T-helper 9 cell (primary cell): ENCODE data around the gene TCERG1L.
"Not testable (repeated sequence)": the region's sequence is repeated elsewhere in the genome, so short reads cannot be mapped to it uniquely, and the experiment has no call there.

Experiments
- DNase-seq: peaks from one replicate; pipeline ENCODE4 v3.0.0-alpha.2; 2020

The TCERG1L gene

GRCh38 chr10:131181456-131181855, 130.1 kb downstream of the TCERG1L start:
- DNase-seq, result no peak

GRCh38 chr10:131180740-131181415, 130.6 kb downstream of the TCERG1L start:
- no peak for DNase-seq

GRCh38 chr10:131180086-131180485, 131.4 kb downstream of the TCERG1L start:
- no peak for DNase-seq

GRCh38 chr10:131179361-131179760, 132.2 kb downstream of the TCERG1L start:
- no peak for DNase-seq

- no peak for DNase-seq
Measured at GRCh38 chr10:131178521-131179331, 132.8 kb downstream of the TCERG1L start.

- DNase-seq, result no peak
Measured at GRCh38 chr10:131177431-131178327, 133.8 kb downstream of the TCERG1L start.

- no peak for DNase-seq
Measured at GRCh38 chr10:131176907-131177306, 134.6 kb downstream of the TCERG1L start.

- not testable (repeated sequence) for DNase-seq
Measured at GRCh38 chr10:131176324-131176723, 135.2 kb downstream of the TCERG1L start.

- no peak for DNase-seq
Measured at GRCh38 chr10:131175891-131176290, 135.6 kb downstream of the TCERG1L start.

GRCh38 chr10:131174651-131175540, 136.6 kb downstream of the TCERG1L start:
- no peak for DNase-seq

GRCh38 chr10:131174211-131174565, 137.3 kb downstream of the TCERG1L start:
- no peak for DNase-seq

- no peak for DNase-seq
Measured at GRCh38 chr10:131173484-131174210, 137.9 kb downstream of the TCERG1L start.

GRCh38 chr10:131172433-131172832, 139.1 kb downstream of the TCERG1L start:
- DNase-seq, result no peak

GRCh38 chr10:131169146-131169545, 142.4 kb downstream of the TCERG1L start:
- no peak for DNase-seq

- no peak for DNase-seq
Measured at GRCh38 chr10:131168238-131168875, 143.2 kb downstream of the TCERG1L start.

GRCh38 chr10:131167036-131167860, 144.3 kb downstream of the TCERG1L start:
- no peak for DNase-seq

GRCh38 chr10:131166486-131166885, 145.0 kb downstream of the TCERG1L start:
- no peak for DNase-seq

GRCh38 chr10:131165092-131165491, 146.4 kb downstream of the TCERG1L start:
- no peak for DNase-seq

- DNase-seq, result no peak
Measured at GRCh38 chr10:131162866-131163843, 148.4 kb downstream of the TCERG1L start.
